Natural killer cell treated with Interleukin-12 subunit alpha and Interleukin-12 subunit beta and Interleukin-15 and Interleukin-18, amount 100 ng/mL, for 72 hours (primary cell): Measurements from ENCODE around the gene STK32C. TPM values are rescaled to one million over a fixed set of nuclear protein-coding genes. Genes with fewer than 3 reads are reported as not detected.

Source experiments
- ATAC-seq, 2 donors: fragments of 150-1000 bp; cut with Tn5 transposase in 1 of 2; sonication (Bioruptor Pico), chemical (Tn5 transposase) in 1 of 2; 2 replicates each; pipeline ENCODE4 v1.10.0; 2021
- DNase-seq: peaks from one replicate; pipeline ENCODE4 v3.0.0; 2022; ENCODE audit warnings: low spot score
- H3K27ac Mint-ChIP-seq, 2 donors: 1 replicate in 1 of 2; 2 replicates in 1 of 2; pipeline ENCODE4 v1.8.0; 2022; ENCODE audit warnings: mixed read lengths in 2 of 2, mild to moderate bottlenecking in 1 of 2, moderate library complexity in 1 of 2
- H3K27me3 Mint-ChIP-seq, 2 donors: 1 replicate in 1 of 2; 2 replicates in 1 of 2; pipeline ENCODE4 v1.8.0; 2022; ENCODE audit warnings: mixed read lengths in 2 of 2
- H3K36me3 Mint-ChIP-seq: one replicate; pipeline ENCODE4 v1.8.0; 2022; ENCODE audit warnings: mixed read lengths
- H3K4me1 Mint-ChIP-seq, 2 donors: 1 replicate in 1 of 2; 2 replicates in 1 of 2; pipeline ENCODE4 v1.8.0; 2022; ENCODE audit warnings: low read depth in 2 of 2, mixed read lengths in 2 of 2, mild to moderate bottlenecking in 1 of 2
- H3K4me3 Mint-ChIP-seq: one replicate; pipeline ENCODE4 v1.8.0; 2022; ENCODE audit warnings: mixed read lengths
- H3K9me3 Mint-ChIP-seq: 2 replicates; pipeline ENCODE4 v1.8.0; 2022; ENCODE audit warnings: mixed read lengths
- total RNA-seq, 2 donors: library from RNA; stranded (reverse); gene quantifications; one replicate each; pipeline ENCODE4 v1.2.3, GENCODE V29; 2022

The STK32C gene
- total RNA-seq, 2 donors from 2014 or later, result 29.2 to 34.6 TPM

- Mint-ChIP-seq H3K4me3 (no peak overlapping the region), H3K27ac (no peak overlapping the region), H3K4me1 (no peaks in the 10 kb centered on the region), H3K36me3 (no peaks in the 10 kb centered on the region), H3K9me3 (no peaks in the 10 kb centered on the region), H3K27me3 (no peaks in the 10 kb centered on the region)
- ATAC-seq (no peak), DNase-seq (no peak)
Observed at GRCh38 chr10:132197271-132198067, 110.3 kb downstream of the STK32C start.

- H3K36me3 Mint-ChIP-seq, result no peaks in the 10 kb centered on the region
- no peaks in the 10 kb centered on the region for H3K9me3 Mint-ChIP-seq
- no peaks in the 10 kb centered on the region for H3K4me1 Mint-ChIP-seq
- no peak overlapping the region for H3K4me3 Mint-ChIP-seq
- DNase-seq (peak; percentile 60), ATAC-seq (no peak)
- no peak overlapping the region for H3K27ac Mint-ChIP-seq
- no peaks in the 10 kb centered on the region for H3K27me3 Mint-ChIP-seq
Observed at GRCh38 chr10:132196178-132197113, 111.3 kb downstream of the STK32C start.

GRCh38 chr10:132195366-132196075 is 112.2 kb downstream of the STK32C start:
- no peaks in the 10 kb centered on the region for H3K9me3 Mint-ChIP-seq
- H3K4me3 Mint-ChIP-seq, result no peak overlapping the region
- ATAC-seq (no peak), DNase-seq (peak; percentile 18)
- no peaks in the 10 kb centered on the region for H3K36me3 Mint-ChIP-seq
- no peaks in the 10 kb centered on the region for H3K4me1 Mint-ChIP-seq
- H3K27ac Mint-ChIP-seq, result no peak overlapping the region
- no peaks in the 10 kb centered on the region for H3K27me3 Mint-ChIP-seq

- no peak for DNase-seq
- ATAC-seq, result no peak
Observed at GRCh38 chr10:132194726-132195125, 113.0 kb downstream of the STK32C start.

GRCh38 chr10:132193907-132194552 is 113.7 kb downstream of the STK32C start:
- DNase-seq (peak; percentile 1), ATAC-seq (peak in 1 of 2 donors; percentile 15)
- H3K4me1 Mint-ChIP-seq, result no peaks in the 10 kb centered on the region
- no peak overlapping the region for H3K27ac Mint-ChIP-seq
- no peak overlapping the region for H3K4me3 Mint-ChIP-seq
- no peaks in the 10 kb centered on the region for H3K36me3 Mint-ChIP-seq
- peaks cover 8 to 11% of the 10 kb centered on the region in 2 donors for H3K27me3 Mint-ChIP-seq
- H3K9me3 Mint-ChIP-seq, result no peaks in the 10 kb centered on the region

More at GRCh38 chr10:132194726-132195125, 113.0 kb downstream of the STK32C start:
- Mint-ChIP-seq H3K4me3 (no peak overlapping the region), H3K36me3 (no peaks in the 10 kb centered on the region), H3K4me1 (no peaks in the 10 kb centered on the region), H3K27me3 (peaks cover 2 to 5% of the 10 kb centered on the region in 2 donors), H3K9me3 (no peaks in the 10 kb centered on the region), H3K27ac (no peak overlapping the region)

- no peaks in the 10 kb centered on the region for H3K4me1 Mint-ChIP-seq
Observed at GRCh38 chr10:132192991-132193665, 114.6 kb downstream of the STK32C start.

GRCh38 chr10:132192076-132192975 is 115.4 kb downstream of the STK32C start:
- H3K27me3 Mint-ChIP-seq, result peaks cover 17 to 20% of the 10 kb centered on the region in 2 donors
- no peak overlapping the region for H3K4me3 Mint-ChIP-seq
- peak; percentile 42 for DNase-seq
- H3K36me3 Mint-ChIP-seq, result no peaks in the 10 kb centered on the region
- no peaks in the 10 kb centered on the region for H3K9me3 Mint-ChIP-seq
- ATAC-seq, result no peak
- H3K4me1 Mint-ChIP-seq, result no peaks in the 10 kb centered on the region
- H3K27ac Mint-ChIP-seq, result no peak overlapping the region

More at GRCh38 chr10:132192991-132193665, 114.6 kb downstream of the STK32C start:
- DNase-seq (peak; percentile 49), ATAC-seq (no peak)
- Mint-ChIP-seq H3K9me3 (no peaks in the 10 kb centered on the region), H3K27me3 (peaks cover 17% of the 10 kb centered on the region in 2 donors), H3K36me3 (no peaks in the 10 kb centered on the region), H3K4me3 (no peak overlapping the region), H3K27ac (no peak overlapping the region)

DNA sequence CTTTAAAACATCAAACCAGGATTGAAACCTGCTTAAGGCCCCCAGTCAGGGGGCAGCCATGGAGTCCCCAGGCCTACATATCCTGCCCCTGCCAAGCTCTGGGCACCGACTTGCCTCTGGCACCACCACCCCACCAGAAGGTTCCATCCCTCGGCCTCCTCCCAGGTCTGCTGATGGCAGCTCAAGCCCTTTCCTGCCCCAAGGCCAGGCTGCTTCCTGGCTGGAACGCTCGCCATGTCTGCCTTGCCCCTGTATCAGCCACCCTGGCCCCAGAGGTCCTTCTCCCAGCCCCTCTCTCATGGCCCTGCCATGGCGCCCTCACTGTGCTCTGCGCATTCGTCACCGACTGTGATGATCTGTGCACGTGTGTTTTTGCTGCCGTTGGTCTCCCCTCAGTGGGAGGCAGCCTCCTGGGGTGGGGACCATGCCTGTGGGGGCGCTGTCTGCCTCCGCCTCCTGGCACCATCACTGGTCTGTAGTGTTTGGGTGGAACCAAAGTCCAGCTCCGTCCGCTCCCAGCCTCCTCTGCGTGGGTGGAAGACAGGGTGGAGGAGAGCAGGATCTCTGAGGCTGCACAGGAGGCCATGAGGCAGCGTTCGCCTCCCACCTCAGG is 117.8 kb downstream of the STK32C start:
- no peak for ATAC-seq
- H3K9me3 Mint-ChIP-seq, result no peaks in the 10 kb centered on the region
- peak; percentile 37 for DNase-seq
- H3K4me3 Mint-ChIP-seq, result no peak overlapping the region
- peaks cover 0 to 3% of the 10 kb centered on the region in 2 donors for H3K4me1 Mint-ChIP-seq
- no peaks in the 10 kb centered on the region for H3K36me3 Mint-ChIP-seq
- H3K27me3 Mint-ChIP-seq, result peaks cover 19 to 23% of the 10 kb centered on the region in 2 donors
- no peak overlapping the region for H3K27ac Mint-ChIP-seq

- peaks cover 0 to 6% of the 10 kb centered on the region in 2 donors for H3K4me1 Mint-ChIP-seq
- no peak overlapping the region for H3K4me3 Mint-ChIP-seq
- DNase-seq (no peak), ATAC-seq (no peak)
- H3K9me3 Mint-ChIP-seq, result no peaks in the 10 kb centered on the region
- H3K27me3 Mint-ChIP-seq, result peaks cover 26 to 27% of the 10 kb centered on the region in 2 donors
- no peaks in the 10 kb centered on the region for H3K36me3 Mint-ChIP-seq
- no peak overlapping the region for H3K27ac Mint-ChIP-seq
Observed at GRCh38 chr10:132189016-132189415, 118.7 kb downstream of the STK32C start.

DNA sequence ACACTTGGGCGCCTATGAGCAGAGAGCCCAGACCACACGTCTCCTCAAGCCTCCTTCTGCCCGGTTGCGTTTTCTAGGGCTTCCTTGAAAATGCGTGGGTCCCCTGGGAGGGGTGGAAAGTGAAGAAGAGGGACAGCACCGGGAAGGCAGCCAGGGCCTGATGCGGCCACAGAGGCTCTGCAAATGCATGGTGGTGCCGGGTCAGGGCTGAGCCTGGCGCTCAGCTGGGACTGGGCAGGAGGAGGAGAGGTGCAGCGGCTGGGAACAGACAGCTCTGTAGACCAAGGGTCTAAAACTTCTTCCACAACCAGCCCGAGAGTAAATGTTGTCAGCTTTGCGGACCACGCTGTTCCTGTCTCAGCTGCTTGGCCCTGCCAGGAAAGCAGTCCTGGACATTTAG is 119.4 kb downstream of the STK32C start:
- H3K4me1 Mint-ChIP-seq, result peaks cover 0 to 6% of the 10 kb centered on the region in 2 donors
- ATAC-seq (no peak), DNase-seq (no peak)
- no peak overlapping the region for H3K4me3 Mint-ChIP-seq
- no peaks in the 10 kb centered on the region for H3K9me3 Mint-ChIP-seq
- H3K27ac Mint-ChIP-seq, result no peak overlapping the region
- peaks cover 33% of the 10 kb centered on the region in 2 donors for H3K27me3 Mint-ChIP-seq
- no peaks in the 10 kb centered on the region for H3K36me3 Mint-ChIP-seq

- DNase-seq (no peak), ATAC-seq (no peak)
- Mint-ChIP-seq H3K36me3 (no peaks in the 10 kb centered on the region), H3K27me3 (peaks cover 38% of the 10 kb centered on the region in 2 donors), H3K4me1 (peaks cover 0 to 6% of the 10 kb centered on the region in 2 donors), H3K9me3 (no peaks in the 10 kb centered on the region), H3K4me3 (no peak overlapping the region), H3K27ac (no peak overlapping the region)
Observed at GRCh38 chr10:132187430-132188138, 120.2 kb downstream of the STK32C start.
